Calu3 (cell line): ENCODE results near the gene ATF7. TPM values are rescaled to one million over a fixed set of nuclear protein-coding genes. Genes with fewer than 3 reads are reported as not detected.

ENCODE experiments used
- BruUV-seq: library from RNA; stranded (reverse); fragments of 400-500 nt; replicated peaks from 2 replicates; lab custom pipeline; 2021; lab: Mats Ljungman, UMichigan
- CTCF ChIA-PET: fragments of 300-600 bp; sonication (Branson Sonifier 250); formaldehyde crosslinking; loops from one replicate; lab custom pipeline; 2022; ENCODE audit warnings: antibody characterized with exemption; lab: Charles Lee
- DNase-seq: peaks from one replicate; pipeline ENCODE4 v3.0.0; 2022
- H3K27ac Mint-ChIP-seq: one replicate; pipeline ENCODE4 v1.8.0; 2022; ENCODE audit warnings: mixed read lengths; ENCODE audit not compliant: unreplicated experiment
- H3K27me3 Mint-ChIP-seq: one replicate; pipeline ENCODE4 v1.8.0; 2022; ENCODE audit warnings: mixed read lengths; ENCODE audit not compliant: unreplicated experiment
- H3K36me3 Mint-ChIP-seq: one replicate; pipeline ENCODE4 v1.8.0; 2022; ENCODE audit warnings: mild to moderate bottlenecking, moderate library complexity, mixed read lengths; ENCODE audit not compliant: insufficient read depth, unreplicated experiment
- H3K4me1 Mint-ChIP-seq: one replicate; pipeline ENCODE4 v1.8.0; 2022; ENCODE audit warnings: mild to moderate bottlenecking, low read depth, mixed read lengths; ENCODE audit not compliant: unreplicated experiment
- H3K4me3 Mint-ChIP-seq: one replicate; pipeline ENCODE4 v1.8.0; 2022; ENCODE audit warnings: mild to moderate bottlenecking, low read depth, moderate library complexity, mixed read lengths; ENCODE audit not compliant: unreplicated experiment
- H3K9me3 Mint-ChIP-seq: one replicate; pipeline ENCODE4 v1.8.0; 2022; ENCODE audit warnings: low read depth, mixed read lengths; ENCODE audit not compliant: unreplicated experiment
- CTCF ChIP-seq: fragments of 200-600 bp; IDR thresholded peaks from one replicate; pipeline ENCODE4 v1.8.0; 2022; ENCODE audit warnings: antibody characterized with exemption; ENCODE audit not compliant: unreplicated experiment
- intact Hi-C: fragments of 100-400 bp; cut with micrococcal nuclease; formaldehyde crosslinking; loops from one replicate; pipeline ENCODE4 v1.10.0; 2022; ENCODE audit not compliant: unreplicated experiment
- total RNA-seq: library from RNA; stranded (reverse); gene quantifications from 2 replicates; pipeline ENCODE4 v1.2.3, GENCODE V29; 2022

Gene ATF7
- total RNA-seq, 1 experiment from 2014 or later, result 18.0 TPM

- no peak overlapping the region for H3K4me3 Mint-ChIP-seq
- H3K4me1 Mint-ChIP-seq, result no peaks in the 10 kb centered on the region
- CTCF ChIA-PET, result no interaction called here
- no peak for TF ChIP-seq CTCF
- H3K9me3 Mint-ChIP-seq, result no peaks in the 10 kb centered on the region
- peaks cover 37% of the 10 kb centered on the region for H3K36me3 Mint-ChIP-seq
- H3K27ac Mint-ChIP-seq, result no peak overlapping the region
- no peak for DNase-seq
- BruUV-seq, result no TSS peak
- no peaks in the 10 kb centered on the region for H3K27me3 Mint-ChIP-seq
- intact Hi-C loops, result no loop called here
Measured at GRCh38 chr12:53667080-53667479, 40.9 kb upstream of the ATF7 start.

GRCh38 chr12:53664936-53665335 is 38.8 kb upstream of the ATF7 start:
- CTCF ChIA-PET, result no interaction called here
- intact Hi-C loops, result no loop called here
- Mint-ChIP-seq H3K36me3 (peaks cover 37% of the 10 kb centered on the region), H3K27me3 (no peaks in the 10 kb centered on the region), H3K4me3 (no peak overlapping the region), H3K27ac (no peak overlapping the region), H3K9me3 (no peaks in the 10 kb centered on the region), H3K4me1 (peaks cover 4% of the 10 kb centered on the region)
- BruUV-seq, result no TSS peak
- no peak for TF ChIP-seq CTCF
- DNase-seq, result no peak

GRCh38 chr12:53664191-53664590 is 38.0 kb upstream of the ATF7 start:
- no TSS peak for BruUV-seq
- Mint-ChIP-seq H3K9me3 (no peaks in the 10 kb centered on the region), H3K27me3 (no peaks in the 10 kb centered on the region), H3K36me3 (peaks cover 35% of the 10 kb centered on the region), H3K4me1 (peaks cover 11% of the 10 kb centered on the region), H3K27ac (peak overlapping the region; percentile 21), H3K4me3 (no peak overlapping the region)
- intact Hi-C loops, result no loop called here
- TF ChIP-seq CTCF, result no peak
- CTCF ChIA-PET, result no interaction called here
- DNase-seq, result no peak

- intact Hi-C loops, result no loop called here
- peaks cover 10% of the 10 kb centered on the region for H3K36me3 Mint-ChIP-seq
- no peaks in the 10 kb centered on the region for H3K27me3 Mint-ChIP-seq
- CTCF ChIA-PET, result interaction anchor here (0.6 kb wide), 1 partner anchor 357 kb away, joined by 3 read pairs; no protein-coding TSS in a partner anchor
- H3K27ac Mint-ChIP-seq, result peak overlapping the region; percentile 75
- H3K4me1 Mint-ChIP-seq, result peaks cover 21% of the 10 kb centered on the region
- BruUV-seq, result no TSS peak
- H3K4me3 Mint-ChIP-seq, result no peak overlapping the region
- no peak for DNase-seq
- no peak for TF ChIP-seq CTCF
- H3K9me3 Mint-ChIP-seq, result no peaks in the 10 kb centered on the region
Measured at GRCh38 chr12:53660041-53660440, 33.9 kb upstream of the ATF7 start.
